AG09319 (cell line): ENCODE measurements around the gene CDK5RAP2.

ENCODE experiments used
- DNase-seq: peaks from one replicate; pipeline ENCODE4 v3.0.0-alpha.2; 2010; ENCODE audit warnings: low read depth; ENCODE audit errors: extremely low read depth
- CTCF ChIP-seq: IDR thresholded peaks from 2 replicates; pipeline ENCODE4 v1.5.1; 2011; ENCODE audit warnings: low read depth, mild to moderate bottlenecking, inconsistent platforms, low read length, moderate library complexity

Gene CDK5RAP2

DNA sequence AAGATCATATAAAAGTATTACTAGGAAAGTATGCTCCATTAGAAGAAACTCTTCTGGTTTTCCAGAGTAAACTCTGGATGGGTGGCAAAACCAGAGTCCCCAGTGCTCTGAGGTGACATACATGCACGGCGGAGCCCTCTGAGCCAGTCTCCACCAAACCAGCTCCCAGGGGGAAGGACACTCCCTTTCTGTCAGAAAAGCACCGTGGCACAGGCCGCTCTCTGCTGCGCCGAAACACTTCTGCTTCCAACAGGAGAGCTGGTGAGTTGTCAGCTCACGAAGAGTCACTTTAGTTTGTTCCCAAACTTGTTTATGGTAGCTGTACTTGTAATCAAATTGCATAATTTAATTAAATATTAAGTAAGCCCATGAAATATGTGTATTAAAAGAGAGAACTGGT is 184.6 kb downstream of the CDK5RAP2 start:
- no peak for DNase-seq
- no peak for TF ChIP-seq CTCF

GRCh38 chr9:120394058-120394669 is 185.8 kb downstream of the CDK5RAP2 start:
- no peak; the same call in 1 of the 2 replicates for TF ChIP-seq CTCF
- peak; percentile 86 for DNase-seq

DNA sequence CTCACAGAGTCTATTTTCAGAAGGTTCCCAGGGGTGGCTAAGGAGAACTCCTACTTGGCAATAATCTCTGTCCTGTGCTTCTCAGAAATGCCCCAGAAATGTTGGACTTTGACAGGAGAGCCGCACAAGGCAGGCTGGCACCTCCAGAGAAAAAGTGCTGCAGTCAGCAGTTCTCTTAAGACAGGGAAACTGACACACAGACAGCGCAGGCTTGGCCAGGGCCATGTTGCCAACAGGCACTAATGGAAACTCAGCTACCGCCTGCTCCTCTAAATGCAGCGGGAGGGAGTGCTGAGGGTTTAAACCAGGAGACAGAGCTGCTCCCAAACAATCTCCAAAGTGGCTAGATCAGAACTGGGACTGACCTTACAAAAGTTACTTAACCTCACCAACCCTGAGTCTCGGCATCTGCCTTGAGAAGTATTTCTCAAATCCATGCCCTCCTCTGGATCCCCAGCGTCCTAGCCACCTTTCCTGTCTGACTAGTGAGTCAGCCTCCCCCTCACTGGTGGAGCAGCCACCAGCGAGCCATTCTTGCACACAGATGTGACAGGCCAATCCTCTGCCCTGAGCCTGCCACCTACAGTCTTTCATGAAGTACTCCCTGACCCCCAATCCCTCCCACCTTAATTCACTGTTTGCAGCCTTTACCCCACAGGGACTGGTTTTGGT is 186.4 kb downstream of the CDK5RAP2 start:
- no peak for TF ChIP-seq CTCF
- DNase-seq: no peak

- TF ChIP-seq CTCF: no peak
Observed at GRCh38 chr9:120392711-120393110, 187.3 kb downstream of the CDK5RAP2 start.

GRCh38 chr9:120392245-120392644 is 187.7 kb downstream of the CDK5RAP2 start:
- no peak for DNase-seq
- TF ChIP-seq CTCF: no peak

More at GRCh38 chr9:120392711-120393110, 187.3 kb downstream of the CDK5RAP2 start:
- DNase-seq: no peak

- TF ChIP-seq CTCF: no peak
- DNase-seq: no peak
Observed at GRCh38 chr9:120391691-120392090, 188.3 kb downstream of the CDK5RAP2 start.

DNA sequence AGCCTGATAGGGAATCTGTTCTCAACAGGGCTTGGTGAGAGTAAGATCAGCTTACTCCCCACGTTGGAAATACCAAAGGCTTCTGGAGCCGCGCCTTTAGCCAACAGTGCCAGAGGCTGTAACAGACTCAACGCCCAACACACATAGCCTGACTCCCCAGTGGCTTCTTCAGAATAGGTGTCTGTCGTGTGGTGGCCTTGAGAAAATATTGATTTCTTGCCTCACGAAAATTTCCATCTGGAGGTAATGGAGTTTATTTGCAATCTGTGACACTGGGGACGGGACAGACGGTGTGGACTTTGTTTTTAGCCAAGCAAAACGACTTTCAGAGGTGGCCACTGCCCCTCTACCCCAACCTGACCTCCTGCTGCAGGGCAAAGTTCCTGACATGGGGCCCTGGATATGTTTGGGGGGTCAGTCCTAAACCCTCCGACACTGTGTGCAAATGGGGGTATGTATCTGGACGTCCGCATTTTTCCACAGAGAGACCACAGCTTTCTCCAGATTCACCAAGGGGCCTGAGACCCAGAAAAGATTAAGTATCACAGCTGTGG is 189.3 kb downstream of the CDK5RAP2 start:
- DNase-seq: no peak
- no peak for TF ChIP-seq CTCF
